ENCODE measurements around the gene MCCC1. TPM values are rescaled to one million over a fixed set of nuclear protein-coding genes. Genes with fewer than 3 reads are reported as not detected.
"Not testable (repeated sequence)": the region's sequence is repeated elsewhere in the genome, so short reads cannot be mapped to it uniquely, and the experiment has no call there.

The MCCC1 gene
- total RNA-seq, 1 experiment from 2014 or later, result 20.5 TPM

DNA sequence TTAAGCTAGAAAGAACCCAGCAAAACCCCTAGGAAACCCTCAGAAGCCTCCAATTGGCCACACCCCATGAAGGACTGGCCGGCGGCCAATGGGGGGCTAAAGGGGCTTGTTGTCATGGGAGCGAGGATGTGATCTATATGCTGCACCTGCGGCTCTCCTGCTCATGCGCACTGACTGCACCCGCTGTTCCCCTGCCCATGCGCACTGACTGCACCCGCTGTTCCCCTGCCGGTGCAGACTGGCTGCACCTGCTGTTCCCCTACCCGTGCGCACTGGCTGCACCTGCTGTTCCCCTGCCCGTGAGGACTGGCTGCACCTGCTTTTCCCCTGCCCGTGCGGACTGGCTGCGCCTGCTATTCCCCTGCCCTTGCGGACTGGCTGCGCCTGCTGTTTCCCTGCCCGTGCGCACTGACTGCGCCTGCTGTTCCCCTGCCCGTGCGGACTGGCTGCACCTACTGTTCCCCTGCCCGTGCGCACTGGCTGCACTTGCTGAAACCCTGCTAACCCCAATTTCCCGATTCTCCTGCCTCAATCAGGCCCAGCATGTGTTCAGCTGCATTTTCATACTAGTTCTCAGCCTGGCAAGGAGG, 16.8 kb upstream of the MCCC1 start:
- Histone ChIP-seq H3K27me3 (ENCODE audit: control insufficient read depth, insufficient read depth, low read length) (peaks cover 11% of the 10 kb centered on the region), H3K36me3 (replicated peaks; ENCODE audit: control insufficient read depth, insufficient read depth, low read length) (no peaks in the 10 kb centered on the region), H3K4me3 (ENCODE audit: insufficient read depth, low read depth, low read length) (peak overlapping the region; percentile 50)
- DNase-seq, result peak; percentile 92

DNA sequence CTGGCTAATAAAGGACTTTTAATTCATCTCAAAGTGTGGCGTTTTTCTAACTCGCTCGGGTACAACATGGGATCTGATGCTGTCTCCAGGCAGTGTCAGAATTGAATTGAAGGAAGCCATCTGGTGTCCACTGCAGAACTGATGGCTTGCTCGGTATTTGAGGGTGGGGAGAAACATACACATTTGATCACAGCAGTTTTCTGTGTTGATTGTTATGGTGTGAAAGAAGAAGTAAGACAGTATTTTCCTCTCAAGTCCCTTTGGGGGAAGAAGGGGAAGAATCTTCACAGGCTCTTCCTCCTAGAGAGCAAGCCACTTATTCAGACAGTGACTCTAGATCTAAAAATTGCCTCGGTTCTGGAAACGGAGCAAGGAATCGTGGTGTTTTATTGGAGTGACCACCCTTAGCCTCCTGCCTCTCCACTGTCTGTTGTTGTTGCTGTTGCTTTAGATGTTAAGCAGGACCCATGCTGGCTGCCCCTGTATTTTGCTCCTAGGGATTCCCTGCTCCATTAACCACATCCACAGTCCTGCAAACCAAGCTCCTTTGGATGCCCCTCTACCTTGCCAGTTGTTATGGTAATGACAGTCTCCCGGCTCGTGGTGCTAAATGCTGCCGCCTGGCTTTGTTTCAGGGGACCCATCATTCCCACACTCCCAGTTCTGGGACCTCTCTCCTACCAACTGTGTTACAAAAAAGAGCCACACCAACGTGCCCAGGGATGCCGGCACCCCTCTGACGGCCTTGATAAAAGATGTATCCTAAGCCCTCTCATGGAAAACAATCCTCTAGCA, 15.3 kb upstream of the MCCC1 start:
- DNase-seq, result peak; percentile 71
- H3K27me3 ChIP-seq (ENCODE audit: control insufficient read depth, insufficient read depth, low read length), result peaks cover 11% of the 10 kb centered on the region
- H3K4me3 ChIP-seq (ENCODE audit: insufficient read depth, low read depth, low read length), result no peak overlapping the region
- H3K36me3 ChIP-seq (replicated peaks; ENCODE audit: control insufficient read depth, insufficient read depth, low read length), result no peaks in the 10 kb centered on the region

DNA sequence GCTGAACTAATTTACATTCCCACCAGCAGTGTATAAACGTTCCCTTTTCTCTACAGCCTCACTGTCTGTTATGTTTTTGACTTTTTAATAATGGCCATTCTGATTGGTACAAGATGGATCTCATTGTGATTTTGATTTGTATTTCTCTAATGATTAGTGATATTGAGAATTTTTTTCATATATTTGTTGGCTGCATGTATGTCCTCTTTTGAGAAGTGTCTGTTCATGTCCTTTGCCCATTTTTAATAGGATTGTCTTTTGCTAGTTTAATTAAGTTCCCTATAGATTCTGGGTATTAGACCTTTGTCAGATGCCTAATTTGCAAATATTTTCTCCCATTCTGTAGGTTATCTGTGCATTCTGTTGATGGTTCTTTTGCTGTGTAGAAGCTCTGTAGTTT, 10.6 kb upstream of the MCCC1 start:
- H3K36me3 ChIP-seq (replicated peaks; ENCODE audit: control insufficient read depth, insufficient read depth, low read length); H3K4me3 ChIP-seq (ENCODE audit: insufficient read depth, low read depth, low read length); H3K27me3 ChIP-seq (ENCODE audit: control insufficient read depth, insufficient read depth, low read length); DNase-seq: not testable (repeated sequence)

DNA sequence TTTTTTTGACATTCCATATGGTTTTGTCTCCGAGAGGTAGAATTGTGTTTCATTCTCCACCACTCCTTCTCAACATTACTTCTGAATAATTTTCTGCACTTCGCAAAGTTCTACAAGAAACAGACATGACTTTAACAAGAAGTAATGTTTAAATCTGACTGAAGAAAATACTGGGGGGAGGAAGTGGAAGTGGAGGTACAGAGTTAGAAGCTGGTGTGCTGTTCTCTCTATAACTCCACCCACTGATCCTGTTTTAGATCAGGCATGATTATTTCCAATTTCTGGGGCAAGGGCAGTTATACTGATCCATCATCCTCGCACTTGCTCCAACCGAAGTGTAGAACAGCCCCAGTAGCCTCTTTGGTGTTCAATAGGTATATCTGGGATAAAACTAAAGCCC, 9.2 kb upstream of the MCCC1 start:
- Histone ChIP-seq H3K27me3 (ENCODE audit: control insufficient read depth, insufficient read depth, low read length) (no peaks in the 10 kb centered on the region), H3K4me3 (ENCODE audit: insufficient read depth, low read depth, low read length) (no peak overlapping the region), H3K36me3 (replicated peaks; ENCODE audit: control insufficient read depth, insufficient read depth, low read length) (no peaks in the 10 kb centered on the region)
- no peak for DNase-seq

DNA sequence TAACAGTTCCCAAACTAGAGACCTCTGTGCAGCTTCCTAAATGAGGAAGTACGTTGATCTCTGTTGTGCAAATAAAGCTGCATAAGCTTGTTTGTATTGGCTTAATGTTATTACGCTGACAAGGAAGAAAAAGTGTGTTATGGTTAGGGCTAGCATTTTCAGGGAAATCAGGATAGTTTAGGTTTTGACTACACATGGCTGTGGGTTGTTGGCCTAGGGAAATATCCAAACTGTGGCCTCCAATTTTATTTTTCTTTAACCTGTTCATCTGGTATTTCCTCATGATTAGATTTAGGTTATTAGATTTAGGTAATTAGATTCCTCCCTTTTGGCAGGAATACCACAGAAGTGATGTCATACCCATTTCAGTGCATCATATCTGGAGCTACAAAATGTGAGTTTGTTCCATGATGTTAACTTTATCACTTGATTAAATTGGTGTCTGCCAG, 8.7 kb upstream of the MCCC1 start:
- no peak for DNase-seq

DNA sequence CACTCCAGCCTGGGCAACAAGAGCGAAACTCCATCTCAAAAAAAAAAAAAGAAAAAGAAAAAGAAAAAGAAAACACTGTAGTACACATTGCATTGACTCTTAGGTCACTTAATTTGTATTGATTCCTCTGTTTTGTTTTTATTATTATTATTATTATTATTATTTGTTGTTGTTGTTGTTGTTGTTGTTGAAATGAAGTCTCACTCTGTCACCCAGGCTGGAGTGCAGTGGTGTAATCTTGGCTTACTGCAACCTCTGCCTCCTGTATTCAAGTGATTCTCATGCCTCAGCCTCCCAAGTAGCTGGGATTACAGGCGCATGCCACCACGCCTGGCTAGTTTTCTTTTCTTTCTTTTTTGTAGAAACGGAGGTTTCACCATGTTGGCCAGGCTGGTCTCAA, 8.1 kb upstream of the MCCC1 start:
- DNase-seq; H3K27me3 ChIP-seq (ENCODE audit: control insufficient read depth, insufficient read depth, low read length); H3K4me3 ChIP-seq (ENCODE audit: insufficient read depth, low read depth, low read length); H3K36me3 ChIP-seq (replicated peaks; ENCODE audit: control insufficient read depth, insufficient read depth, low read length): not testable (repeated sequence)

More for the DNA sequence above, 8.7 kb upstream of the MCCC1 start:
- Histone ChIP-seq H3K4me3 (ENCODE audit: insufficient read depth, low read depth, low read length) (no peak overlapping the region), H3K27me3 (ENCODE audit: control insufficient read depth, insufficient read depth, low read length) (no peaks in the 10 kb centered on the region), H3K36me3 (replicated peaks; ENCODE audit: control insufficient read depth, insufficient read depth, low read length) (no peaks in the 10 kb centered on the region)

DNA sequence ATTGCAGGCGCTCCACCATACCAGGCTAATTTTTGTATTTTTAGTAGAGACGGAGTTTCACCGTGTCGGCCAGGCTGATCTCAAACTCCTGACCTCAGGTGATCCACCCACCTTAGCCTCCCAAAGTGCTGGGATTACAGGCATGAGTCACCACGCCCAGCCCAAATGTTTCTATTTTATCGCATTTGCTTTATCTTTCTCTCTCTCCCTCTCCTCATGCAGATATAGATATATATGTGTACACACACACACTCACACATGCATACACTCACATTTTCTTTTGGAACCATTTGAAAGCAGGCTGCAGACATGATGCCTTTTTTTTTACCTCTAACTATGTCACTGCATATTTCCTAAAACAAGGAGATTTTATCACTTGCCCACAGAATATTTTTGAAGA, 7.3 kb upstream of the MCCC1 start:
- no peak for DNase-seq
- no peaks in the 10 kb centered on the region for H3K36me3 ChIP-seq (replicated peaks; ENCODE audit: control insufficient read depth, insufficient read depth, low read length)

DNA sequence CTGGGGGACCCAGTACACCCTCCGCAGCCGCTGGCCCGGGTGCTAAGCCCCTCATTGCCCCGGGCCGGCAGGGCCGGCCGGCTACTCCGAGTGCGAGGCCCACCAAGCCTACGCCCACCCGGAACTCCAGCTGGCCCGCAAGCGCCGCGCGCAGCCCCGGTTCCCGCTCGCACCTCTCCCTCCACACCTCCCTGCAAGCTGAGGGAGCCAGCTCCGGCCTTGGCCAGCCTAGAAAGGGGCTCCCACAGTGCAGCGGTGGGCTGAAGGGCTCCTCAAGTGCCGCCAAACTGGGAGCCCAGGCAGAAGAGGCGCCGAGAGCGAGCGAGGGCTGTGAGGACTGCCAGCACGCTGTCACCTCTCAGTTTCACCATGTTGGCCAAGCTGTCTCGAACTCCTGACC, 4.7 kb upstream of the MCCC1 start:
- H3K4me3 ChIP-seq (ENCODE audit: insufficient read depth, low read depth, low read length); DNase-seq; H3K27me3 ChIP-seq (ENCODE audit: control insufficient read depth, insufficient read depth, low read length); H3K36me3 ChIP-seq (replicated peaks; ENCODE audit: control insufficient read depth, insufficient read depth, low read length): not testable (repeated sequence)

More for the DNA sequence above, 7.3 kb upstream of the MCCC1 start:
- Histone ChIP-seq H3K27me3 (ENCODE audit: control insufficient read depth, insufficient read depth, low read length) (no peaks in the 10 kb centered on the region), H3K4me3 (ENCODE audit: insufficient read depth, low read depth, low read length) (no peak overlapping the region)

DNA sequence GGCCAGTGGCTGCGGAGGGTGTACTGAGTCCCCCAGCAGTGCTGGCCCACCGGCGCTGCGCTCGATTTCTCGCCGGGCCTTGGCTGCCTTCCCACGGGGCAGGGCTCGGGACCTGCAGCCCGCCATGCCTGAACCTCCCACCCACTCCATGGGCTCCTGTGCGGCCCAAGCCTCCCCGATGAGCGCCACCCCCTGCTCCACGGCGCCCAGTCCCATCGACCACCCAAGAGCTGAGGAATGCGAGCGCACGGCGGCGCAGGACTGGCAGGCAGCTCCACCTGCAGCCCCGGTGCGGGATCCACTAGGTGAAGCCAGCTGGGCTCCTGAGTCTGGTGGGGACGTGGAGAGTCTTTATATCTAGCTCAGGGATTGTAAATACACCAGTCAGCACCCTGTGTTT, 1.7 kb upstream of the MCCC1 start:
- not testable (repeated sequence) for H3K36me3 ChIP-seq (replicated peaks; ENCODE audit: control insufficient read depth, insufficient read depth, low read length); H3K27me3 ChIP-seq (ENCODE audit: control insufficient read depth, insufficient read depth, low read length); DNase-seq

DNA sequence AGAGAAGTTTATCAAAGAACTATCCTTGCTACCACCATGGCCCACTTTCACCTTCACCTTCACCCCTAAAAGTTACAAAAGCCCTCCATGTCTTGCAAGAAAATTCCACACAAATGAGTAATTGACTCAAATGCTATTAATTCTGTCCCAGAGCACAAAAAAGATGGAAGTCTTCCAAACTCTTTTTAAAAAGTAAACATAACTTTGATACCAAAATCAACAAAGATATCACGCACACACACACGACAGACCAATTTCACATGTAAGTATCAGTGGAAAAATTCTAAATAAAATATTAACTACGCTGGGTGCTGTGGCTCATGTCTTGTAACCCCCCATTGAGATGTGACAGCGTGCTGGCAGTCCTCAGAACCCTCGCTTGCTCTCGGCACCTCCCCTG, 1.1 kb upstream of the MCCC1 start:
- Histone ChIP-seq H3K36me3 (replicated peaks; ENCODE audit: control insufficient read depth, insufficient read depth, low read length) (no peaks in the 10 kb centered on the region), H3K4me3 (ENCODE audit: insufficient read depth, low read depth, low read length) (no peak overlapping the region), H3K27me3 (ENCODE audit: control insufficient read depth, insufficient read depth, low read length) (no peaks in the 10 kb centered on the region)
- DNase-seq, result no peak

More for the DNA sequence above, 1.7 kb upstream of the MCCC1 start:
- H3K4me3 ChIP-seq (ENCODE audit: insufficient read depth, low read depth, low read length), result not testable (repeated sequence)

DNA sequence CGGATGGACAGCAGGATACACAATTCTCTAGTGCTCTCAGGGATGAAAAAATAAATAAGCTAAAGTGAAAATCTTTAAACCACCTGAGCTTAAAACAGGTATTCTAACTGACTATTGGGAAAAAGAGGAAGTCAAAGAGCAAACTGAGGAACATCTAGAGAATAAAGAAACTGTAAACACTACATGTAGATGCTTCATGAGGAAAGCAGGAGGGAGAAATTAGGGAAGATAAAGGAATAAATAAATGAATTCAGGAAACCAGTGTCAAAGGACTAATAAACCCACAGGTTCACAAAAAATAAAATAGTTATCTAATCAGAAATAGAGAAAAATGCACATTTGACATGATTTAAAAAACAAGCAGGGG, 525 bp upstream of the MCCC1 start:
- no peaks in the 10 kb centered on the region for H3K36me3 ChIP-seq (replicated peaks; ENCODE audit: control insufficient read depth, insufficient read depth, low read length)
- no peak for DNase-seq
- no peaks in the 10 kb centered on the region for H3K27me3 ChIP-seq (ENCODE audit: control insufficient read depth, insufficient read depth, low read length)
- H3K4me3 ChIP-seq (ENCODE audit: insufficient read depth, low read depth, low read length), result no peak overlapping the region

DNA sequence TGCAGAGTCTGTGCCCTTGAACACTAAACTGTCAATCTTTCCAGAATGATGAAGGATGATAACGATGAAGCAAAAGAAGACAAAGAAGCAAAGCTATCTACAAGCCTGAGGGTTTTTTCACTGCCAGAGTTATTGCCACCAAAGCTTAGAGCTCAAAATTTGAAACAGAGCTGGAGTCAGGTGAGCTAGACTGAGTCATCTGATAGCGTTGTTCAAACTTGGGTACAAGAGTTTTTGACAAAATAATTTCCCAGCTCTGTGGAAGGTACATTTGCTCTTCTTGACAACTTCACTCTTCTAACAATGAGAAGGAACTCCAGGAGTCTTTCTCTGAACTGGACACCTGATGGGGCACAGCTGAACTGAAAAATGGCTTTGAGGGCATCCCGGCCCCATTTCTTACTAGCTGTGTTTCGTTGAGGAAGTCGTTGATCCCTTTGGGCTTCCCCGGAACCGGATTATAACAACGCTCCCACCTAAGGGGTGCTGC, 715 bp downstream of the MCCC1 start:
- Histone ChIP-seq H3K36me3 (replicated peaks; ENCODE audit: control insufficient read depth, insufficient read depth, low read length) (no peaks in the 10 kb centered on the region), H3K4me3 (ENCODE audit: insufficient read depth, low read depth, low read length) (peak overlapping the region; percentile 97), H3K27me3 (ENCODE audit: control insufficient read depth, insufficient read depth, low read length) (no peaks in the 10 kb centered on the region)
- DNase-seq, result no peak

DNA sequence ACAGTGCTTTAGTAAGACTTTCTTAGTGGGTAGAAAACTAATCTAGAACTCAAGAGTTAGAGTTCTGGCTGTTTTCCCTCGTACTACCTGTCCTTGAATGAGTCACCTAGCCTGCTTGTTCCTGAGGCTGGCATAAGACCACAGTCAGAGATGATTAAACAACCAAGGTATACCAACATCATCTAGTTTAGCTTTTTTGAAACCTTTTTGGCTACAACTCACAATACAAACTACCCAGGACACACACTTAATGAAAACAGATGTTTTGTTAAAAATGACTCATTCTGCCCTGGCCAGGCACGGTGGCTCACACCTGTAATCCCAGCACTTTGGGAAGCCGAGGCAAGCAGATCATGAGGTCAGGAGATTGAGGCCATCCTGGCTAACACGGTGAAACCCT, 4.6 kb downstream of the MCCC1 start:
- H3K27me3 ChIP-seq (ENCODE audit: control insufficient read depth, insufficient read depth, low read length), result no peaks in the 10 kb centered on the region
- DNase-seq, result no peak
- H3K4me3 ChIP-seq (ENCODE audit: insufficient read depth, low read depth, low read length), result no peak overlapping the region
- no peaks in the 10 kb centered on the region for H3K36me3 ChIP-seq (replicated peaks; ENCODE audit: control insufficient read depth, insufficient read depth, low read length)

DNA sequence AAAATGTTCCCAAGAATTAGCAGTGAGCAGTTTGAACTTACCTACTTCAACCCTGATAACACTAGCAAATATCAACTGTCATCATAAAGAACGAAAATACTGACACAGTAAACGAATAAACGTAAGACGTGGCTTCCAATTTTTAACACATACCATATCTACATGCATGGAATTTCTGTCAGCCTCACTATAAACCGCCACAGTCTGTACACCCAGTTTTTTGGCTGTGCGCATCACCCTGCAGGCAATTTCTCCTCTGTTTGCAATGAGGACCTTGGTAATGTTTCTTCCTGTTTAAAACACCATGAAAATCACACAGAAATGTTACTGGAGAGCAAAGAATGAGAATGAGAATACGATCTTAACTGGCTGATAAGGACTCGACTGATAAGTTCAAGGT, 7.0 kb downstream of the MCCC1 start:
- Histone ChIP-seq H3K27me3 (ENCODE audit: control insufficient read depth, insufficient read depth, low read length) (no peaks in the 10 kb centered on the region), H3K36me3 (replicated peaks; ENCODE audit: control insufficient read depth, insufficient read depth, low read length) (no peaks in the 10 kb centered on the region), H3K4me3 (ENCODE audit: insufficient read depth, low read depth, low read length) (no peak overlapping the region)
- DNase-seq, result no peak

DNA sequence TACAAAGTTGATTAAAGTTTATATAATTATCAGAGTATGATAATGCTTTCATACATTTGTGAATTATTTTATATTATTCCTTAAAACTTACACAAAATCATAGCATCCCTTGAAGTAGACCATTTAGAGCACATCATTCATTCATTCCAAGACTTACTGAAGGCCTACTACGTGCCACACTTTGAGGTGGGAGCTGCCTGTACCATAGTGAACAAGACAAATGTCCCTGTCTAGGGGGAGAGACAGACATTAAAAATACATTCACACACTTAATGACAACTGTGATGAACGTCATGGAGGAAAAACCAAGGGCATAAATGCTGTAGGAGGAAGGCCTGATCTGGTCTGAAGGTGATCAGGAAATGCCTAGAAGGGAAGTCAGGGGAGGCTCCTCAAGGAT, 12.1 kb downstream of the MCCC1 start:
- Histone ChIP-seq H3K4me3 (ENCODE audit: insufficient read depth, low read depth, low read length) (no peak overlapping the region), H3K36me3 (replicated peaks; ENCODE audit: control insufficient read depth, insufficient read depth, low read length) (peaks cover 4% of the 10 kb centered on the region; the same call in 1 of the 2 replicates), H3K27me3 (ENCODE audit: control insufficient read depth, insufficient read depth, low read length) (no peaks in the 10 kb centered on the region)
- DNase-seq, result no peak

All from H7 (cell line).